IMR-90 (cell line): ENCODE data around the gene AMZ2. TPM values are rescaled to one million over a fixed set of nuclear protein-coding genes. Genes with fewer than 3 reads are reported as not detected.

Source experiments
- ATAC-seq: fragments of 200-7000 bp; cut with Tn5 transposase; 2 replicates; pipeline ENCODE4 v1.9.1; 2020; ENCODE audit warnings: low read depth, mild to moderate bottlenecking, moderate library complexity
- BruUV-seq: library from RNA; stranded (reverse); fragments of 400-500 nt; replicated peaks from 2 replicates; lab custom pipeline; 2021; lab: Mats Ljungman, UMichigan
- CTCF ChIA-PET: fragments of 300-600 bp; formaldehyde crosslinking; extraction: SDS; loops from one replicate; lab custom pipeline; 2021; ENCODE audit warnings: antibody characterized with exemption; lab: Yijun Ruan, JAX
- POLR2A ChIA-PET: fragments of 300-600 bp; sonication (Branson Sonifier 250); formaldehyde crosslinking; loops from one replicate; lab custom pipeline; 2022; ENCODE audit warnings: antibody characterized with exemption; ENCODE audit not compliant: unreplicated experiment; lab: Charles Lee
- DNase-seq: peaks from one replicate; pipeline ENCODE4 v3.0.0; 2013
- H2AFZ ChIP-seq: replicated peaks from 2 replicates; pipeline ENCODE3; 2013; ENCODE audit warnings: low read length, mild to moderate bottlenecking; ENCODE audit not compliant: poor library complexity
- H2AK5ac ChIP-seq: 2 replicates; pipeline ENCODE4 v1.6.1; 2013; ENCODE audit warnings: low read depth, low read length, inconsistent platforms
- H2AK9ac ChIP-seq: replicated peaks from 2 replicates; pipeline ENCODE3; 2013; ENCODE audit warnings: mild to moderate bottlenecking, low read depth, low read length, moderate library complexity; ENCODE audit not compliant: poor library complexity
- H2BK120ac ChIP-seq: 2 replicates; pipeline ENCODE4 v1.6.1; 2013; ENCODE audit warnings: low read depth, low read length, inconsistent platforms
- H2BK15ac ChIP-seq: 3 replicates; pipeline ENCODE4 v1.6.1; 2013; ENCODE audit warnings: low read depth, low read length, inconsistent platforms
- H2BK20ac ChIP-seq: 2 replicates; pipeline ENCODE4 v1.6.1; 2013; ENCODE audit warnings: low read depth, mild to moderate bottlenecking, inconsistent platforms, low read length, moderate library complexity
- H2BK5ac ChIP-seq: 2 replicates; pipeline ENCODE4 v1.6.1; 2013; ENCODE audit warnings: mild to moderate bottlenecking, low read depth, low read length, inconsistent platforms; ENCODE audit not compliant: poor library complexity, severe bottlenecking
- H3K14ac ChIP-seq: replicated peaks from 2 replicates; pipeline ENCODE4 v1.6.1; 2013; ENCODE audit warnings: low read depth, low read length, inconsistent platforms
- H3K18ac ChIP-seq: 2 replicates; pipeline ENCODE4 v1.6.1; 2013; ENCODE audit warnings: low read depth, low read length, control low read depth
- H3K23ac ChIP-seq: 2 replicates; pipeline ENCODE4 v1.6.1; 2013; ENCODE audit warnings: low read depth, low read length, inconsistent platforms
- H3K27ac ChIP-seq: 2 replicates; pipeline ENCODE4 v1.5.1; 2013; ENCODE audit warnings: mild to moderate bottlenecking, control low read depth, low read length; ENCODE audit not compliant: insufficient read depth
- H3K27me3 ChIP-seq: 2 replicates; pipeline ENCODE4 v1.6.1; 2013; ENCODE audit warnings: low read length; ENCODE audit not compliant: control insufficient read depth, insufficient read depth
- H3K36me3 ChIP-seq: 2 replicates; pipeline ENCODE4 v1.6.1; 2013; ENCODE audit warnings: low read length, mixed read lengths; ENCODE audit not compliant: control insufficient read depth, insufficient read depth
- H3K4ac ChIP-seq: 2 replicates; pipeline ENCODE4 v1.6.1; 2013; ENCODE audit warnings: low read depth, low read length, inconsistent platforms
- H3K4me1 ChIP-seq: 2 replicates; pipeline ENCODE4 v1.6.1; 2013; ENCODE audit warnings: low read length, mixed read lengths; ENCODE audit not compliant: control insufficient read depth, insufficient read depth
- H3K4me2 ChIP-seq: 2 replicates; pipeline ENCODE4 v1.6.1; 2013; ENCODE audit warnings: low read depth, mild to moderate bottlenecking, control low read depth, low read length, moderate library complexity
- H3K4me3 ChIP-seq: 2 replicates; pipeline ENCODE4 v1.5.1; 2013; ENCODE audit warnings: low read depth, mild to moderate bottlenecking, control low read depth, low read length, moderate library complexity; ENCODE audit not compliant: insufficient read depth
- H3K56ac ChIP-seq: 2 replicates; pipeline ENCODE4 v1.6.1; 2013; ENCODE audit warnings: low read length, inconsistent platforms; ENCODE audit not compliant: insufficient read depth; ENCODE audit errors: extremely low read depth
- H3K79me1 ChIP-seq, 2 experiments: 2 replicates each; pipeline ENCODE4 v1.6.1; 2013; ENCODE audit warnings: low read length in 2 of 2, inconsistent platforms in 1 of 2, low read depth in 1 of 2
- H3K9ac ChIP-seq: 2 replicates; pipeline ENCODE4 v1.6.1; 2013; ENCODE audit warnings: low read depth, low read length, control low read depth
- H3K9me1 ChIP-seq: 2 replicates; pipeline ENCODE4 v1.6.1; 2013; ENCODE audit warnings: low read length, inconsistent platforms; ENCODE audit not compliant: insufficient read depth
- H3K9me3 ChIP-seq: 2 replicates; pipeline ENCODE4 v1.6.1; 2013; ENCODE audit warnings: low read length; ENCODE audit not compliant: control insufficient read depth, insufficient read depth
- H4K20me1 ChIP-seq: 2 replicates; pipeline ENCODE4 v1.6.1; 2013; ENCODE audit warnings: low read length, inconsistent platforms; ENCODE audit not compliant: insufficient read depth
- H4K5ac ChIP-seq: 2 replicates; pipeline ENCODE4 v1.6.1; 2013; ENCODE audit warnings: mild to moderate bottlenecking, low read depth, low read length, control low read depth
- H4K8ac ChIP-seq, 2 experiments: 2 replicates each; pipeline ENCODE4 v1.6.1; 2013; ENCODE audit warnings: low read depth in 2 of 2, low read length in 2 of 2, control low read depth in 1 of 2, inconsistent platforms in 1 of 2
- H4K91ac ChIP-seq: 2 replicates; pipeline ENCODE4 v1.6.1; 2013; ENCODE audit warnings: low read depth, low read length, inconsistent platforms; ENCODE audit not compliant: insufficient read depth
- BHLHE40 ChIP-seq: fragments of 150-350 bp; IDR thresholded peaks from 2 replicates; pipeline ENCODE4 v1.6.1; 2016; ENCODE audit warnings: mild to moderate bottlenecking, low read depth, low read length
- MAFK ChIP-seq: IDR thresholded peaks from 2 replicates; pipeline ENCODE4 v1.6.1; 2012; ENCODE audit warnings: low read depth, low read length, improper control_type of control experiment
- MAZ ChIP-seq: IDR thresholded peaks from 2 replicates; pipeline ENCODE4 v1.6.1; 2012; ENCODE audit warnings: low read depth, mild to moderate bottlenecking, low read length, improper control_type of control experiment, moderate library complexity, borderline replicate concordance
- RAD21 ChIP-seq: IDR thresholded peaks from 2 replicates; pipeline ENCODE4 v1.6.1; 2012; ENCODE audit warnings: low read length, improper control_type of control experiment
- RCOR1 ChIP-seq: IDR thresholded peaks from 2 replicates; pipeline ENCODE4 v1.6.1; 2012; ENCODE audit warnings: mild to moderate bottlenecking, low read length, improper control_type of control experiment; ENCODE audit not compliant: insufficient replicate concordance
- SMC3 ChIP-seq: fragments of 150-350 bp; IDR thresholded peaks from 2 replicates; pipeline ENCODE4 v1.6.1; 2016; ENCODE audit warnings: low read depth, mild to moderate bottlenecking, antibody characterized with exemption, low read length, moderate library complexity
- WGBS, 2 experiments: methylation state at CpG; one replicate each; pipeline versions ENCODE4 v1.1.5 to v1.1.7; 2013; ENCODE audit warnings: missing lambda C conversion rate in 2 of 2; ENCODE audit not compliant: insufficient read length in 1 of 2; ENCODE audit errors: extremely low coverage in 2 of 2; 5-methylcytosine and 5-hydroxymethylcytosine counted together
- dilution Hi-C: fragments of 300-500 bp; cut with HindIII; formaldehyde crosslinking; loops from one replicate; pipeline ENCODE4 v1.14.3; 2018; ENCODE audit warnings: low sequenced_read_pairs; ENCODE audit not compliant: unreplicated experiment
- in situ Hi-C: fragments of 300-500 bp; cut with MboI; formaldehyde crosslinking; loops from 3 replicates; pipeline ENCODE4 v1.14.3; 2019; ENCODE audit warnings: low sequenced_read_pairs, inconsistent platforms, mixed read lengths
- intact Hi-C: fragments of 100-400 bp; cut with micrococcal nuclease; formaldehyde crosslinking; loops from 2 replicates; pipeline ENCODE4 v1.10.0; 2022
- polyA plus RNA-seq, 3 experiments: library from polyadenylated mRNA; depleted of rRNA; stranded (reverse); fragments of >200 nt; gene quantifications; 2 replicates each; pipeline ENCODE4 v1.2.3, GENCODE V29; 2012; ENCODE audit warnings: low replicate concordance in 1 of 3
- total RNA-seq: library from RNA; depleted of rRNA; stranded (reverse); fragments of >200 nt; gene quantifications from 2 replicates; pipeline ENCODE4 v1.2.3, GENCODE V29; 2012
- TF ChIP-seq, protein P1 (sequence below): conservative IDR thresholded peaks from 2 replicates; pipeline ENCODE4 v1.5.1; 2012; ENCODE audit warnings: mild to moderate bottlenecking, low read depth, low read length, improper control_type of control experiment
- TF ChIP-seq, protein P2 (sequence below): fragments of 150-350 bp; IDR thresholded peaks from 2 replicates; pipeline ENCODE4 v1.6.1; 2016; ENCODE audit warnings: low read depth, mild to moderate bottlenecking, low read length, moderate library complexity, borderline replicate concordance
- TF ChIP-seq, protein P3 (sequence below): fragments of 150-350 bp; IDR thresholded peaks from 2 replicates; pipeline ENCODE4 v1.6.1; 2017; ENCODE audit warnings: mild to moderate bottlenecking, antibody characterized with exemption, low read length, low read depth

AMZ2 gene
- total and polyA plus RNA-seq, 2 of the 4 experiments (the other 2 are of a cell fraction), result 65.4 to 90.2 TPM

DNA sequence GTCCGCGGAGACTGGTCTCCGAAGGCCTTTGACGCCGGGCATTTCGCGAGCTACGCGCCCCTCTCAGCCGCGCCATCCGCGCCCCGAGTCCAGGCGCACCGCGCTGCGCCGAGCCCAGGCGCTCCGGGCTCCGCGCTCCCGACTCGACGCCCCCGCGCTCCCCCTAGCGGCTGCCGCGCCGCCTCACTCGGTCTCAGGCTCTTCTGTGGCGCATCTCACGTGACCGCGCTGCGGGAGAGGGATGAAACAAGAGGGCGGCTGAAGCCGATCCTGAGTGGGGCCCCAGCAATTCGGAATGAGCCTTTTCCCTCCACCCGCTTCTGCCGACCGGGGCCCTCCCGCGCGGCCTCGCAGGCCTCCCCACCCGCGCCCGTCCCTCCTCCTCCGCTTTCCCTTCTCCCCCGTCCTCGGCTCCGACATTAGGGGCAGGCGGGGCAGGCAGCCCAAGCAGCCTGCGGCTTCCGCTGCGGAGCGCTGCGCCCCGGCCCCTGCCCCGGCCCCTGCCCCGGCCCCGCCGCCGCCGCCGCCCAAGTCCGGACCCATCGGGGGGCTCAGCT, 42.5 kb upstream of the AMZ2 start:
- DNase-seq, result peak; percentile 82
- ChIA-PET CTCF (interaction anchor here (0.6 to 0.7 kb wide), 3 partner anchors 16 to 260 kb away, joined by 3 to 4 read pairs (median 3); no protein-coding TSS in a partner anchor), POLR2A (no interaction called here)
- Histone ChIP-seq H3K56ac (no peak overlapping the region), H3K4ac (peak overlapping the region; percentile 85), H2BK5ac (no peak overlapping the region), H4K91ac (peak overlapping the region; percentile 63; the same call in 1 of the 2 replicates), H2BK120ac (no peak overlapping the region), H3K9me3 (no peaks in the 10 kb centered on the region), H3K79me1 (peaks cover 3 to 11% of the 10 kb centered on the region in 2 experiments), H2AK5ac (no peak overlapping the region), H3K9ac (peak overlapping the region; percentile 93), H3K27me3 (peaks cover 8% of the 10 kb centered on the region), H3K9me1 (no peaks in the 10 kb centered on the region), H3K23ac (no peak overlapping the region), H3K27ac (peak overlapping the region; percentile 91), H4K8ac (peak overlapping the region in 1 of 2 experiments; percentile 90; a peak in 2 of 4 replicates), H2BK15ac (no peak overlapping the region; the same call in 2 of the 3 replicates), H3K36me3 (peaks cover 2% of the 10 kb centered on the region; the same call in 1 of the 2 replicates), H2AK9ac (peak overlapping the region; percentile 44), H3K4me1 (no peaks in the 10 kb centered on the region), H3K18ac (peak overlapping the region; percentile 15; the same call in 1 of the 2 replicates), H4K20me1 (no peaks in the 10 kb centered on the region), H3K4me3 (peak overlapping the region; percentile 99), H2AFZ (peak overlapping the region; percentile 99), H3K14ac (no peak overlapping the region), H4K5ac (no peak overlapping the region), H2BK20ac (no peak overlapping the region), H3K4me2 (peak overlapping the region; percentile 48; the same call in 1 of the 2 replicates)
- dilution Hi-C loops, result no loop called here
- in situ Hi-C loops, result no loop called here
- 0% methylated on average over 34 of the region's 71 CpGs; no CpG with 5 or more reads in 1 of the 2 experiments for WGBS, 2 experiments
- no TSS peak for BruUV-seq
- TF ChIP-seq, protein P1, sequence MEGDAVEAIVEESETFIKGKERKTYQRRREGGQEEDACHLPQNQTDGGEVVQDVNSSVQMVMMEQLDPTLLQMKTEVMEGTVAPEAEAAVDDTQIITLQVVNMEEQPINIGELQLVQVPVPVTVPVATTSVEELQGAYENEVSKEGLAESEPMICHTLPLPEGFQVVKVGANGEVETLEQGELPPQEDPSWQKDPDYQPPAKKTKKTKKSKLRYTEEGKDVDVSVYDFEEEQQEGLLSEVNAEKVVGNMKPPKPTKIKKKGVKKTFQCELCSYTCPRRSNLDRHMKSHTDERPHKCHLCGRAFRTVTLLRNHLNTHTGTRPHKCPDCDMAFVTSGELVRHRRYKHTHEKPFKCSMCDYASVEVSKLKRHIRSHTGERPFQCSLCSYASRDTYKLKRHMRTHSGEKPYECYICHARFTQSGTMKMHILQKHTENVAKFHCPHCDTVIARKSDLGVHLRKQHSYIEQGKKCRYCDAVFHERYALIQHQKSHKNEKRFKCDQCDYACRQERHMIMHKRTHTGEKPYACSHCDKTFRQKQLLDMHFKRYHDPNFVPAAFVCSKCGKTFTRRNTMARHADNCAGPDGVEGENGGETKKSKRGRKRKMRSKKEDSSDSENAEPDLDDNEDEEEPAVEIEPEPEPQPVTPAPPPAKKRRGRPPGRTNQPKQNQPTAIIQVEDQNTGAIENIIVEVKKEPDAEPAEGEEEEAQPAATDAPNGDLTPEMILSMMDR, result peak; percentile 88
- peak; percentile 46 for TF ChIP-seq RAD21
- TF ChIP-seq BHLHE40, result peak; percentile 94
- no peak for TF ChIP-seq MAFK
- TF ChIP-seq, protein P2, sequence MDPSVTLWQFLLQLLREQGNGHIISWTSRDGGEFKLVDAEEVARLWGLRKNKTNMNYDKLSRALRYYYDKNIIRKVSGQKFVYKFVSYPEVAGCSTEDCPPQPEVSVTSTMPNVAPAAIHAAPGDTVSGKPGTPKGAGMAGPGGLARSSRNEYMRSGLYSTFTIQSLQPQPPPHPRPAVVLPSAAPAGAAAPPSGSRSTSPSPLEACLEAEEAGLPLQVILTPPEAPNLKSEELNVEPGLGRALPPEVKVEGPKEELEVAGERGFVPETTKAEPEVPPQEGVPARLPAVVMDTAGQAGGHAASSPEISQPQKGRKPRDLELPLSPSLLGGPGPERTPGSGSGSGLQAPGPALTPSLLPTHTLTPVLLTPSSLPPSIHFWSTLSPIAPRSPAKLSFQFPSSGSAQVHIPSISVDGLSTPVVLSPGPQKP, result no peak
- peak; percentile 70 for TF ChIP-seq RCOR1
- TF ChIP-seq MAZ, result peak; percentile 92
- peak; percentile 46; the same call in 1 of the 2 replicates for TF ChIP-seq SMC3
- TF ChIP-seq, protein P3, sequence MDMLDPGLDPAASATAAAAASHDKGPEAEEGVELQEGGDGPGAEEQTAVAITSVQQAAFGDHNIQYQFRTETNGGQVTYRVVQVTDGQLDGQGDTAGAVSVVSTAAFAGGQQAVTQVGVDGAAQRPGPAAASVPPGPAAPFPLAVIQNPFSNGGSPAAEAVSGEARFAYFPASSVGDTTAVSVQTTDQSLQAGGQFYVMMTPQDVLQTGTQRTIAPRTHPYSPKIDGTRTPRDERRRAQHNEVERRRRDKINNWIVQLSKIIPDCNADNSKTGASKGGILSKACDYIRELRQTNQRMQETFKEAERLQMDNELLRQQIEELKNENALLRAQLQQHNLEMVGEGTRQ, result peak; percentile 88
- peak; percentile 90 for ATAC-seq
- intact Hi-C loops, result loop anchor here (10.0 kb wide), 1 partner anchor 211 kb away; the partner anchor contains the start of gene C17orf58
